HepG2 (cell line): ENCODE data around the gene PRKG1.
"Not testable (repeated sequence)": the region's sequence is repeated elsewhere in the genome, so short reads cannot be mapped to it uniquely, and the experiment has no call there.

ENCODE experiments used
- CAMTA2 ChIP-seq: sonication (generic); formaldehyde crosslinking; IDR thresholded peaks from 2 replicates; pipeline ENCODE4 v1.4.0; 2020; ENCODE audit warnings: mild to moderate bottlenecking, missing genetic modification reagents, borderline replicate concordance
- DPF2 ChIP-seq: sonication (generic); formaldehyde crosslinking; IDR thresholded peaks from 2 replicates; pipeline ENCODE4 v1.4.0; 2020; ENCODE audit warnings: mild to moderate bottlenecking, low read depth, missing genetic modification reagents, borderline replicate concordance
- EZH2 ChIP-seq: conservative IDR thresholded peaks from 2 replicates; pipeline ENCODE4 v1.6.1; 2012; ENCODE audit warnings: mild to moderate bottlenecking, low read depth, low read length, moderate library complexity
- IRX3 ChIP-seq: sonication (generic); formaldehyde crosslinking; IDR thresholded peaks from 2 replicates; pipeline ENCODE4 v1.8.1; 2023; ENCODE audit warnings: mild to moderate bottlenecking, low read depth, missing genetic modification reagents, borderline replicate concordance
- PBX3 ChIP-seq: sonication (generic); formaldehyde crosslinking; IDR thresholded peaks from 2 replicates; pipeline ENCODE4 v1.8.1; 2023; ENCODE audit warnings: missing genetic modification reagents, inconsistent platforms, borderline replicate concordance
- POLR2A ChIP-seq, 2 experiments: IDR thresholded peaks; 2 replicates each; pipeline ENCODE4 v1.6.1; 2011; ENCODE audit warnings: low read depth in 2 of 2, low read length in 2 of 2, mild to moderate bottlenecking in 1 of 2, moderate library complexity in 1 of 2; ENCODE audit not compliant: insufficient read depth in 1 of 2
- POLR2AphosphoS5 ChIP-seq: IDR thresholded peaks from 2 replicates; pipeline ENCODE4 v1.6.1; 2012; ENCODE audit warnings: low read depth, low read length

- TF ChIP-seq IRX3 (CRISPR knock-in tag); DPF2 (CRISPR knock-in tag); POLR2A (IDR thresholded peaks at IDR 0.05; ENCODE audit: insufficient read depth in 1 of 2, low read depth in 2 of 2, low read length in 2 of 2); EZH2; PBX3 (CRISPR knock-in tag); POLR2AphosphoS5; CAMTA2 (CRISPR knock-in tag): not testable (repeated sequence)
These were observed 318.7 kb downstream of the PRKG1 start for GRCh38 chr10:51393006-51393405.
